ENCODE measurements around the gene PIP5K1B. TPM values are rescaled to one million over a fixed set of nuclear protein-coding genes. Genes with fewer than 3 reads are reported as not detected.

PIP5K1B gene
- total RNA-seq, 1 experiment from 2014 or later, result 10.3 TPM

- POLR2A ChIA-PET, result no interaction called here
- no TSS peak for BruUV-seq (replicated peaks)
- H3K27me3 Mint-ChIP-seq (ENCODE audit: insufficient read depth, unreplicated experiment), result no peaks in the 10 kb centered on the region
- no peaks in the 10 kb centered on the region for H3K36me3 Mint-ChIP-seq (ENCODE audit: insufficient read depth, unreplicated experiment)
- Histone ChIP-seq H3K4me3 (ENCODE audit: low read depth, low read length) (no peak overlapping the region), H3K9me3 (no peaks in the 10 kb centered on the region), H3K4me1 (no peaks in the 10 kb centered on the region), H3K36me3 (ENCODE audit: control insufficient read depth, insufficient read depth, low read length) (no peaks in the 10 kb centered on the region), H3K27me3 (replicated peaks; ENCODE audit: control insufficient read depth, insufficient read depth, low read length) (no peaks in the 10 kb centered on the region)
- no peaks in the 10 kb centered on the region for H3K9me3 Mint-ChIP-seq (ENCODE audit: unreplicated experiment)
- intact Hi-C loops (cut with micrococcal nuclease; ENCODE audit: unreplicated experiment), result loop anchor here (5.0 kb wide), 1 partner anchor 67 kb away; no protein-coding TSS in a partner anchor
- CTCF ChIA-PET, result no interaction called here
- no peaks in the 10 kb centered on the region for H3K4me1 Mint-ChIP-seq (ENCODE audit: low read depth, unreplicated experiment)
- DNase-seq, result no peak
- TF ChIP-seq CTCF (IDR thresholded peaks at IDR 0.05; ENCODE audit: insufficient read depth in 1 of 2, low read depth in 1 of 2, low read length in 1 of 2, severe bottlenecking in 1 of 2, unreplicated experiment in 1 of 2), result no peak
- no peak overlapping the region for H3K27ac Mint-ChIP-seq (ENCODE audit: unreplicated experiment)
- H3K4me3 Mint-ChIP-seq (ENCODE audit: unreplicated experiment), result no peak overlapping the region
Measured at GRCh38 chr9:69054989-69055388, 349.9 kb downstream of the PIP5K1B start.

GRCh38 chr9:69056191-69056815 lies 351.3 kb downstream of the PIP5K1B start:
- no TSS peak for BruUV-seq (replicated peaks)
- POLR2A ChIA-PET, result no interaction called here

GRCh38 chr9:69058101-69058500 lies 353.1 kb downstream of the PIP5K1B start:
- intact Hi-C loops (cut with micrococcal nuclease; ENCODE audit: unreplicated experiment), result no loop called here
- no TSS peak for BruUV-seq (replicated peaks)
- no peak overlapping the region for H3K27ac Mint-ChIP-seq (ENCODE audit: unreplicated experiment)
- CTCF ChIA-PET, result no interaction called here
- no peaks in the 10 kb centered on the region for H3K4me1 Mint-ChIP-seq (ENCODE audit: low read depth, unreplicated experiment)
- H3K4me3 Mint-ChIP-seq (ENCODE audit: unreplicated experiment), result no peak overlapping the region
- H3K27me3 Mint-ChIP-seq (ENCODE audit: insufficient read depth, unreplicated experiment), result no peaks in the 10 kb centered on the region
- DNase-seq, result no peak
- no peaks in the 10 kb centered on the region for H3K36me3 Mint-ChIP-seq (ENCODE audit: insufficient read depth, unreplicated experiment)
- Histone ChIP-seq H3K27me3 (replicated peaks; ENCODE audit: control insufficient read depth, insufficient read depth, low read length) (no peaks in the 10 kb centered on the region), H3K4me1 (no peaks in the 10 kb centered on the region), H3K36me3 (ENCODE audit: control insufficient read depth, insufficient read depth, low read length) (no peaks in the 10 kb centered on the region), H3K9me3 (no peaks in the 10 kb centered on the region), H3K4me3 (ENCODE audit: low read depth, low read length) (no peak overlapping the region)
- POLR2A ChIA-PET, result no interaction called here
- TF ChIP-seq CTCF (IDR thresholded peaks at IDR 0.05; ENCODE audit: insufficient read depth in 1 of 2, low read depth in 1 of 2, low read length in 1 of 2, severe bottlenecking in 1 of 2, unreplicated experiment in 1 of 2), result no peak
- H3K9me3 Mint-ChIP-seq (ENCODE audit: unreplicated experiment), result no peaks in the 10 kb centered on the region

More at GRCh38 chr9:69056191-69056815, 351.3 kb downstream of the PIP5K1B start:
- Mint-ChIP-seq H3K4me1 (ENCODE audit: low read depth, unreplicated experiment) (no peaks in the 10 kb centered on the region), H3K9me3 (ENCODE audit: unreplicated experiment) (no peaks in the 10 kb centered on the region), H3K4me3 (ENCODE audit: unreplicated experiment) (no peak overlapping the region), H3K27ac (ENCODE audit: unreplicated experiment) (no peak overlapping the region), H3K36me3 (ENCODE audit: insufficient read depth, unreplicated experiment) (no peaks in the 10 kb centered on the region), H3K27me3 (ENCODE audit: insufficient read depth, unreplicated experiment) (no peaks in the 10 kb centered on the region)
- CTCF ChIA-PET, result no interaction called here
- DNase-seq, result no peak
- Histone ChIP-seq H3K4me3 (ENCODE audit: low read depth, low read length) (no peak overlapping the region), H3K36me3 (ENCODE audit: control insufficient read depth, insufficient read depth, low read length) (no peaks in the 10 kb centered on the region), H3K27me3 (replicated peaks; ENCODE audit: control insufficient read depth, insufficient read depth, low read length) (no peaks in the 10 kb centered on the region), H3K9me3 (no peaks in the 10 kb centered on the region), H3K4me1 (no peaks in the 10 kb centered on the region)
- no peak for TF ChIP-seq CTCF (IDR thresholded peaks at IDR 0.05; ENCODE audit: insufficient read depth in 1 of 2, low read depth in 1 of 2, low read length in 1 of 2, severe bottlenecking in 1 of 2, unreplicated experiment in 1 of 2)
- intact Hi-C loops (cut with micrococcal nuclease; ENCODE audit: unreplicated experiment), result no loop called here

Other genes with a start within 250 kb of the PIP5K1B start
- not detected in 2 replicates for gene TMEM252, start 164.4 kb upstream of the PIP5K1B start, total RNA-seq (2022)

Measured in Caco-2 (cell line).